Neural crest cell (in vitro differentiated cells): ENCODE measurements around the gene IGFL4. TPM values are rescaled to one million over a fixed set of nuclear protein-coding genes. Genes with fewer than 3 reads are reported as not detected.
"Not testable (repeated sequence)": the region's sequence is repeated elsewhere in the genome, so short reads cannot be mapped to it uniquely, and the experiment has no call there.

ENCODE experiments used
- DNase-seq: peaks from one replicate; pipeline ENCODE4 v3.0.0; 2021; ENCODE audit warnings: low read depth, mixed read lengths, low spot score
- H3K27ac Mint-ChIP-seq: one replicate; pipeline ENCODE4 v1.8.0; 2021; ENCODE audit warnings: mild to moderate bottlenecking, mixed read lengths; ENCODE audit not compliant: unreplicated experiment
- H3K27me3 Mint-ChIP-seq: 2 replicates; pipeline ENCODE4 v1.8.0; 2021; ENCODE audit warnings: low read depth, mild to moderate bottlenecking, mixed read lengths
- H3K36me3 Mint-ChIP-seq: 2 replicates; pipeline ENCODE4 v1.8.0; 2021; ENCODE audit warnings: low read depth, mild to moderate bottlenecking, mixed read lengths
- H3K4me1 Mint-ChIP-seq: 2 replicates; pipeline ENCODE4 v1.8.0; 2021; ENCODE audit warnings: mixed read lengths
- H3K4me3 Mint-ChIP-seq: one replicate; pipeline ENCODE4 v1.8.0; 2021; ENCODE audit warnings: mild to moderate bottlenecking, mixed read lengths
- H3K9me3 Mint-ChIP-seq: 2 replicates; pipeline ENCODE4 v1.8.0; 2021; ENCODE audit warnings: mixed read lengths
- total RNA-seq: library from RNA; stranded (reverse); gene quantifications from 2 replicates; pipeline ENCODE4 v1.2.1, GENCODE V29; 2021
- TF ChIP-seq, protein P1 (sequence below): fragments of 200-600 bp; sonication (generic); conservative IDR thresholded peaks from 2 replicates; pipeline ENCODE4 v1.5.0; 2021; ENCODE audit warnings: antibody characterized with exemption, mild to moderate bottlenecking

The IGFL4 gene
- total RNA-seq, 1 donor from 2014 or later: 0.70 TPM

DNA sequence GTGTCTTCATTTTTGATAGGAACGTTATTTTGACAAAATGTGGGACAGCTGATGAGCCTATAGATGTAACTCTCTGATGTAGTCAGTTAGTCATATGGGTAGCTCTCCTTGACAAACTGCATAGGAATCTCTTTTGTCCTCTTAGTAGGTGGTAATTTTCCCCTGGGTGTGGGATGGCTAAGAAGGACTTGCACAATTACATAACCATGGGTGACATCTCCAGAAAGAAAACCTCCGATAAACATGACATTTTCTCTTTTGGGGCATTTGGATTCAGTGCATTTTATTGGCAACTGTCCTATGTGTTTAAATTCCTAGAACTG, 41.9 kb upstream of the IGFL4 start:
- Mint-ChIP-seq H3K27me3 (peaks cover 45% of the 10 kb centered on the region), H3K4me1 (peaks cover 2% of the 10 kb centered on the region), H3K36me3 (peaks cover 6% of the 10 kb centered on the region), H3K27ac (no peak overlapping the region), H3K9me3 (peaks cover 10% of the 10 kb centered on the region), H3K4me3 (no peak overlapping the region)
- DNase-seq: no peak
- TF ChIP-seq, protein P1, sequence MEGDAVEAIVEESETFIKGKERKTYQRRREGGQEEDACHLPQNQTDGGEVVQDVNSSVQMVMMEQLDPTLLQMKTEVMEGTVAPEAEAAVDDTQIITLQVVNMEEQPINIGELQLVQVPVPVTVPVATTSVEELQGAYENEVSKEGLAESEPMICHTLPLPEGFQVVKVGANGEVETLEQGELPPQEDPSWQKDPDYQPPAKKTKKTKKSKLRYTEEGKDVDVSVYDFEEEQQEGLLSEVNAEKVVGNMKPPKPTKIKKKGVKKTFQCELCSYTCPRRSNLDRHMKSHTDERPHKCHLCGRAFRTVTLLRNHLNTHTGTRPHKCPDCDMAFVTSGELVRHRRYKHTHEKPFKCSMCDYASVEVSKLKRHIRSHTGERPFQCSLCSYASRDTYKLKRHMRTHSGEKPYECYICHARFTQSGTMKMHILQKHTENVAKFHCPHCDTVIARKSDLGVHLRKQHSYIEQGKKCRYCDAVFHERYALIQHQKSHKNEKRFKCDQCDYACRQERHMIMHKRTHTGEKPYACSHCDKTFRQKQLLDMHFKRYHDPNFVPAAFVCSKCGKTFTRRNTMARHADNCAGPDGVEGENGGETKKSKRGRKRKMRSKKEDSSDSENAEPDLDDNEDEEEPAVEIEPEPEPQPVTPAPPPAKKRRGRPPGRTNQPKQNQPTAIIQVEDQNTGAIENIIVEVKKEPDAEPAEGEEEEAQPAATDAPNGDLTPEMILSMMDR: no peak

DNA sequence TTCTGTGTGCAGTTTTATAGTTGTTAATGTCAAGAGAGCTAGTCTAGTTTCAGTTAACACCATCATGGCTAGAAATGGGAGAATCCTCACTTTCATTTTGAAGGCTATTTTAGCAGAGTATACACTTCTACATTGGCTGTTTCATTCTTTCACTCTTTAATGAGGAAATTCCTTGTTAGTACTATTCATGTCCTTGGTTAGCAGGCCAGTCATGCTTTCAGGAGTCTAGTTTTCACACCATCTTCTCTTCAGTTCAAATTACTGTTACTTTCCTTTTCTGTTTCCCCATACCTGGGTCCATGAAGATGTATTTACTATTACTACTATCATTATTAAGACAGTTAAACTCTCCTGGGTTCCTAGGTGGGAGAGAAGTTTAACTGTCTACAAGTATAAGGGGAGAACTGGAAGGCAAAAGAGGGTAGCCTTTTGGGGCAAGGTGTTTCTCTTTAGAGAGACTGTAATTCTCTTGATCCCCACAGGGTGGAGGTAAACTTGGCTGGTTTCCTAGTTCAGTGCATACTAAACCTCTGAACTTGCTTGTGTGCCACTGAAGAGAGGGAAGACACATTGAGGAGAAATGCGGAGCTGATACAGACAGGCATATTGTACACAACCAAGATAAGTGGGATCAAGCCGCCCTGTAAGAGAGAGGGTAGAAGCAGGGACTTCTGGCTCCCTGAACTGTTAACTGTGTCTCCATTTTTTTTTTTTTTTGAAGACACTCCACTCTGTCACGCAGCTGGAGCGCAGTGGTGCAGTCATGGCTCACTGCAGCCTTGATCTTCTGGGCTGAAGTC, 41.3 kb upstream of the IGFL4 start:
- Mint-ChIP-seq H3K27ac (no peak overlapping the region), H3K4me3 (no peak overlapping the region), H3K4me1 (peaks cover 6% of the 10 kb centered on the region), H3K27me3 (peaks cover 49% of the 10 kb centered on the region), H3K36me3 (peaks cover 6% of the 10 kb centered on the region), H3K9me3 (peaks cover 10% of the 10 kb centered on the region)
- DNase-seq: peak; percentile 16
- TF ChIP-seq, protein P1: peak; percentile 71

DNA sequence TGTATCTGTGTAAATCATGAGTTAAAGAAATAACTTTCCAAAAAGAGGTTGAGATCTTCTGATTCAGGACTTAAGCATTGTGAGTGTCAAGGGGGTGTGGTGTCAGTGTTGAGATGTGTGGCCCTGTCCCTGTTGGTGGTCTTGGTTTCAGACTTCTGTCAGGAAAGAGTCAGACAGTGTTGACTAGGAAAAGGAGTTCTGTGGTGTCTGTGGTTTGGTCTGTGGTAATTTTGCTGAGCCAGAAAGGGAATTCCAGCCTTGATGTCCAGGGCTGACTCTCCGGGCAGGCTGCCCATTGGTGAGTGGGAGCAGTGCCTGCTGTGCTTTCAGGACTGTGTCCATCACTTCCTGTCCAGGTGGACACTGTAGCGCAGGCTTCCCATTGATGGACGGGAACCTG, 39.8 kb upstream of the IGFL4 start:
- H3K4me1 Mint-ChIP-seq: peaks cover 10% of the 10 kb centered on the region
- H3K36me3 Mint-ChIP-seq: peaks cover 2% of the 10 kb centered on the region
- TF ChIP-seq, protein P1: no peak
- H3K9me3 Mint-ChIP-seq: peaks cover 4% of the 10 kb centered on the region
- H3K4me3 Mint-ChIP-seq: no peak overlapping the region
- no peak overlapping the region for H3K27ac Mint-ChIP-seq
- no peak for DNase-seq
- peaks cover 63% of the 10 kb centered on the region for H3K27me3 Mint-ChIP-seq

DNA sequence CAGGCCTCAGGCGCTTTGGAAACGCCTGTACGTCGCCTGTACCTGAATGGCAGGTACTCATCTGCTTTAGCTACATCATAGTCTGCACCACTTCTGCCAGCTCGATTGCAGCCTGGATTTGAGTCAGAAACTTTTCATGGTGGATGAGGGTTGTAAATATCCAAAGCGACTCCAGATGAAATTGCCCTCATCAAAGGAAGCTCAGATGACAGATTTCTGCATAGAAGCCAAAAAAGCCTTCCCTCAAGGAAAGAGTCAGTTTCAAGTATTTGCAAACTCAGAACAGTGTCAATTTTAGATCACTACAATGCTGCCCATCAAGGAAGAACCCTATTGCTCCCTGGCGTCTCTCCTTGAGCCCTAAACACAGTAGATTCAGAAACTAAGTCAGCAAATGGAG, 38.8 kb upstream of the IGFL4 start:
- DNase-seq: no peak
- Mint-ChIP-seq H3K4me3 (no peak overlapping the region), H3K36me3 (peaks cover under 1% of the 10 kb centered on the region), H3K27me3 (peaks cover 62% of the 10 kb centered on the region), H3K27ac (no peak overlapping the region), H3K9me3 (no peaks in the 10 kb centered on the region), H3K4me1 (peaks cover 10% of the 10 kb centered on the region)
- TF ChIP-seq, protein P1: no peak

DNA sequence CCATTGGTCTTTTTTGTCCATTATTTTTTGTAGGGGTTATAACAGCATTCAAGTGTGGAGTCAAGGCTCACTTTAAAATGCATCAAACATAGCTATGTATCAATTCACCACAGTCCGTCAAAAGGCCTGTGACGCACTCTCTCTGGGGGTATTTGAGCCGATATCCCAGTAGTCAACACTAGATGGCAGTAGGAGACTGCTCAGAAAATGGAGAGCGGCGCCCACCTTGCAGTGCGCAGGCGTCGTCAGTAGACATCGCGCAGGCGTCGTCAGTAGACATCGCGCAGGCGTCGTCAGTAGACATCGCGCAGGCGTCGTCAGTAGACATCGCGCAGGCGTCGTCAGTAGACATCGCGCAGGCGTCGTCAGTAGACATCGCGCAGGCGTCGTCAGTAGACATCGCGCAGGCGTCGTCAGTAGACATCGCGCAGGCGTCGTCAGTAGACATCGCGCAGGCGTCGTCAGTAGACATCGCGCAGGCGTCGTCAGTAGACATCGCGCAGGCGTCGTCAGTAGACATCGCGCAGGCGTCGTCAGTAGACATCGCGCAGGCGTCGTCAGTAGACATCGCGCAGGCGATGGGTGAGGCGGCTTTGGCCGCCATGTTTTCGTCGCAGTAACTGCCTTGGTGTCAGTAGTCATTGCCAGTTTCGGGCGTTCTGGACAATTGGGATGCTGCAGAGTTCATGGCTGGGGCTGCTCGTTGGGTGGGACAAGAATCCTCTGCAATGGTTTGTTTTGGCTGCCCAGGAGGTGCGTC, 38.0 kb upstream of the IGFL4 start:
- peaks cover 10% of the 10 kb centered on the region for H3K4me1 Mint-ChIP-seq
- peak; percentile 56 for DNase-seq
- not testable (repeated sequence) for H3K36me3 Mint-ChIP-seq, H3K9me3 Mint-ChIP-seq, H3K4me3 Mint-ChIP-seq, H3K27ac Mint-ChIP-seq
- peaks cover 65% of the 10 kb centered on the region for H3K27me3 Mint-ChIP-seq
- TF ChIP-seq, protein P1: peak; percentile 64
